ENCODE data around the gene SATB2. TPM values are rescaled to one million over a fixed set of nuclear protein-coding genes. Genes with fewer than 3 reads are reported as not detected.

SATB2 gene
- total and polyA plus RNA-seq, 2 experiments from 2014 or later, result 1.6 to 6.0 TPM

- no peak for TF ChIP-seq ZNF462 (CRISPR knock-in tag; IDR thresholded peaks at IDR 0.05)
- TF ChIP-seq EZH2phosphoT487 (IDR thresholded peaks at IDR 0.05; ENCODE audit: unreplicated experiment), result no peak
- no peak for TF ChIP-seq JUNB (IDR thresholded peaks at IDR 0.05; ENCODE audit: unreplicated experiment)
- no peak for TF ChIP-seq EZH2 (IDR thresholded peaks at IDR 0.05; ENCODE audit: low read depth, unreplicated experiment)
Observed at GRCh38 chr2:199449956-199450355, 7.8 kb downstream of the SATB2 start (continued).

GRCh38 chr2:199449455-199449854 is 8.3 kb downstream of the SATB2 start:
- 0 out of 2 replicates have a peak, but pooled peaks cover 4% of the 10 kb centered on the region for H3K4me1 ChIP-seq (ENCODE audit: insufficient read depth)
- no peak overlapping the region for H3K4me3 ChIP-seq
- H3K9me3 Mint-ChIP-seq, result no peaks in the 10 kb centered on the region
- no peak for ATAC-seq
- peaks cover 11% of the 10 kb centered on the region for H3K27me3 ChIP-seq (ENCODE audit: insufficient read depth)
- no peak overlapping the region for H3K27ac Mint-ChIP-seq
- H4K20me1 ChIP-seq (replicated peaks; ENCODE audit: insufficient read depth), result no peaks in the 10 kb centered on the region
- no peaks in the 10 kb centered on the region for H3K9me2 ChIP-seq (ENCODE audit: insufficient read depth)
- H3K27ac ChIP-seq (ENCODE audit: low read depth), result no peak overlapping the region
- H3K79me2 ChIP-seq (replicated peaks; ENCODE audit: insufficient read depth), result no peaks in the 10 kb centered on the region; the same call in 1 of the 2 replicates
- no peaks in the 10 kb centered on the region for H3K36me3 Mint-ChIP-seq (ENCODE audit: low read depth)
- peaks cover 22% of the 10 kb centered on the region; the same call in 2 of the 3 replicates for H3K4me1 Mint-ChIP-seq
- H3K27me3 Mint-ChIP-seq (ENCODE audit: insufficient read depth, low read depth, poor library complexity), result no peaks in the 10 kb centered on the region
- no peak overlapping the region for H3K4me3 Mint-ChIP-seq
- no peak overlapping the region for H3K4me2 ChIP-seq
- no peak overlapping the region for H2AFZ ChIP-seq
- no peaks in the 10 kb centered on the region for H3F3A ChIP-seq (replicated peaks; ENCODE audit: low read depth)
- no peaks in the 10 kb centered on the region for H3K36me3 ChIP-seq (ENCODE audit: insufficient read depth)
- no peak for DNase-seq (ENCODE audit: low spot score)
- TF ChIP-seq ZNF462 (CRISPR knock-in tag; IDR thresholded peaks at IDR 0.05) (no peak), ETS1 (IDR thresholded peaks at IDR 0.05) (no peak), ZNF331 (CRISPR knock-in tag; IDR thresholded peaks at IDR 0.05; ENCODE audit: low read depth) (no peak), EZH2 (IDR thresholded peaks at IDR 0.05; ENCODE audit: low read depth, unreplicated experiment) (no peak), CREB1 (CRISPR knock-in tag; IDR thresholded peaks at IDR 0.05; ENCODE audit: low read depth) (no peak), JUNB (IDR thresholded peaks at IDR 0.05; ENCODE audit: unreplicated experiment) (no peak), STAT1 (IDR thresholded peaks at IDR 0.05; ENCODE audit: unreplicated experiment) (no peak), ZNF114 (CRISPR knock-in tag; IDR thresholded peaks at IDR 0.05) (no peak)
